Measurements from ENCODE around the gene THAP11. TPM values are rescaled to one million over a fixed set of nuclear protein-coding genes. Genes with fewer than 3 reads are reported as not detected.

The THAP11 gene
- total RNA-seq, 2 experiments from 2014 or later = 37.5 to 41.7 TPM

Other genes with a start within 250 kb of the THAP11 start
- 100 to 1,000 TPM; 203 to 226 TPM for gene CARMIL2, start 197.2 kb upstream of the THAP11 start, total RNA-seq
- 10 to 100 TPM; 38.0 to 41.8 TPM for gene ACD, start 182.1 kb upstream of the THAP11 start, total RNA-seq
- gene PARD6A, start 181.4 kb upstream of the THAP11 start, total RNA-seq = 10 to 100 TPM; 11.6 to 13.0 TPM
- 1 to 10 TPM; 8.0 to 8.2 TPM for gene ENKD1, start 175.6 kb upstream of the THAP11 start, total RNA-seq
- 1 to 10 TPM; 3.8 to 4.8 TPM for gene C16orf86, start 175.5 kb upstream of the THAP11 start, total RNA-seq
- 10 to 100 TPM; 11.2 to 11.9 TPM for gene GFOD2, start 123.0 kb upstream of the THAP11 start, total RNA-seq
- gene RANBP10, start 35.8 kb upstream of the THAP11 start, total RNA-seq = 10 to 100 TPM; 28.2 to 30.4 TPM
- under 1 TPM; 0.27 to 0.33 TPM for gene TSNAXIP1, start 35.4 kb upstream of the THAP11 start, total RNA-seq
- 100 to 1,000 TPM; 112 to 140 TPM for gene NUTF2, start 4.6 kb downstream of the THAP11 start, total RNA-seq
- gene CENPT, start 5.4 kb downstream of the THAP11 start, total RNA-seq = 10 to 100 TPM; 62.1 to 64.0 TPM
- 100 to 1,000 TPM; 114 to 128 TPM for gene EDC4, start 30.7 kb downstream of the THAP11 start, total RNA-seq
- gene NRN1L, start 42.6 kb downstream of the THAP11 start, total RNA-seq = 1 to 10 TPM; 1.5 to 2.5 TPM
- gene PSKH1, start 50.9 kb downstream of the THAP11 start, total RNA-seq = 10 to 100 TPM; 21.3 to 21.5 TPM
- 1 to 10 TPM; 7.2 to 9.4 TPM for gene CTRL, start 89.5 kb downstream of the THAP11 start, total RNA-seq
- 100 to 1,000 TPM; 214 to 288 TPM for gene PSMB10, start 94.5 kb downstream of the THAP11 start, total RNA-seq
- 10 to 100 TPM; 12.9 to 15.3 TPM for gene LCAT, start 101.8 kb downstream of the THAP11 start, total RNA-seq
- 10 to 100 TPM; 27.1 to 29.5 TPM for gene SLC12A4, start 126.3 kb downstream of the THAP11 start, total RNA-seq
- under 1 TPM; 0.10 TPM for gene DPEP3, start 138.2 kb downstream of the THAP11 start, total RNA-seq
- 10 to 100 TPM; 12.4 to 14.2 TPM for gene DPEP2, start 157.2 kb downstream of the THAP11 start, total RNA-seq
- gene DPEP2NB, start 173.6 kb downstream of the THAP11 start, total RNA-seq = not detected
- 10 to 100 TPM; 12.9 to 14.4 TPM for gene DDX28, start 180.9 kb downstream of the THAP11 start, total RNA-seq
- 10 to 100 TPM; 21.5 to 23.4 TPM for gene DUS2, start 181.0 kb downstream of the THAP11 start, total RNA-seq
- 100 to 1,000 TPM; 146 to 159 TPM for gene NFATC3, start 243.1 kb downstream of the THAP11 start, total RNA-seq

Measured in activated CD4-positive, alpha-beta T cell treated with anti-CD3 and anti-CD28 coated beads, Interleukin-2, amount 10 ng/mL, durations not matched to agents 7 days and 5 days (primary cell).